HL-60 (cell line): Measurements from ENCODE around the gene TTYH2.
"Not testable (repeated sequence)": the region's sequence is repeated elsewhere in the genome, so short reads cannot be mapped to it uniquely, and the experiment has no call there.

Experiments used
- DNase-seq, 2 experiments: peaks; one replicate each; pipeline ENCODE4 v3.0.0-alpha.2; 2010 to 2020; ENCODE audit warnings: low read depth in 1 of 2, low spot score in 1 of 2
- H3K27ac ChIP-seq: fragments of 250-450 bp; sonication (Bioruptor Pico); replicated peaks from 2 replicates; pipeline ENCODE4 v1.5.1; 2020; ENCODE audit warnings: mild to moderate bottlenecking, moderate library complexity
- H3K27me3 ChIP-seq: fragments of 250-450 bp; sonication (Bioruptor Pico); 2 replicates; pipeline ENCODE4 v1.5.1; 2021; ENCODE audit warnings: mild to moderate bottlenecking, moderate library complexity; ENCODE audit not compliant: insufficient read depth, poor library complexity, severe bottlenecking
- H3K4me3 ChIP-seq: replicated peaks from 2 replicates; pipeline ENCODE4 v1.5.1; 2011; ENCODE audit warnings: mild to moderate bottlenecking, control low read depth, low read length; ENCODE audit not compliant: insufficient read depth
- CTCF ChIP-seq: IDR thresholded peaks from one replicate; pipeline ENCODE4 v1.5.1; 2011; ENCODE audit warnings: low read length, control low read depth, inconsistent platforms; ENCODE audit not compliant: insufficient read depth
- GABPA ChIP-seq: IDR thresholded peaks from 2 replicates; pipeline ENCODE4 v1.6.1; 2012; ENCODE audit warnings: low read depth
- POLR2AphosphoS5 ChIP-seq: IDR thresholded peaks from 2 replicates; pipeline ENCODE4 v1.6.1; 2012; ENCODE audit warnings: low read depth
- REST ChIP-seq: IDR thresholded peaks from 2 replicates; pipeline ENCODE4 v1.6.1; 2012; ENCODE audit warnings: low read depth; ENCODE audit not compliant: insufficient replicate concordance
- SPI1 ChIP-seq: IDR thresholded peaks from 2 replicates; pipeline ENCODE4 v1.6.1; 2012; ENCODE audit warnings: low read depth, mild to moderate bottlenecking, borderline replicate concordance

Gene TTYH2

GRCh38 chr17:74185571-74186185, 27.7 kb upstream of the TTYH2 start:
- no peaks in the 10 kb centered on the region for H3K27me3 ChIP-seq
- TF ChIP-seq SPI1 = no peak
- TF ChIP-seq REST = no peak
- TF ChIP-seq GABPA = no peak
- no peak for TF ChIP-seq CTCF
- no peak for TF ChIP-seq POLR2AphosphoS5
- H3K4me3 ChIP-seq = no peak overlapping the region
- H3K27ac ChIP-seq = no peak overlapping the region
- no peak for DNase-seq

GRCh38 chr17:74186498-74186897, 26.9 kb upstream of the TTYH2 start:
- H3K4me3 ChIP-seq = no peak overlapping the region
- TF ChIP-seq SPI1 (no peak), GABPA (no peak), REST (no peak), CTCF (no peak), POLR2AphosphoS5 (no peak)

GRCh38 chr17:74187761-74188160, 25.6 kb upstream of the TTYH2 start:
- no peak overlapping the region for H3K4me3 ChIP-seq
- H3K27me3 ChIP-seq = no peaks in the 10 kb centered on the region
- no peak for DNase-seq
- no peak for TF ChIP-seq SPI1
- no peak for TF ChIP-seq REST
- TF ChIP-seq CTCF = no peak
- no peak overlapping the region for H3K27ac ChIP-seq

More at GRCh38 chr17:74186498-74186897, 26.9 kb upstream of the TTYH2 start:
- H3K27ac ChIP-seq = no peak overlapping the region
- H3K27me3 ChIP-seq = no peaks in the 10 kb centered on the region
- DNase-seq = no peak

- H3K27ac ChIP-seq, DNase-seq, H3K27me3 ChIP-seq: not testable (repeated sequence)
Observed at GRCh38 chr17:74188687-74189086, 24.7 kb upstream of the TTYH2 start.

More at GRCh38 chr17:74188687-74189086, 24.7 kb upstream of the TTYH2 start:
- H3K4me3 ChIP-seq = not testable (repeated sequence)
